ELR (cell line): ENCODE measurements around the gene PPP2R1B.
"Not testable (repeated sequence)": the region's sequence is repeated elsewhere in the genome, so short reads cannot be mapped to it uniquely, and the experiment has no call there.

Source experiments
- DNase-seq: peaks from one replicate; pipeline ENCODE4 v3.0.0-alpha.2; 2015; ENCODE audit warnings: low read depth

The PPP2R1B gene

GRCh38 chr11:111726301-111726713 is 39.9 kb downstream of the PPP2R1B start:
- no peak for DNase-seq

GRCh38 chr11:111725621-111726020 is 40.6 kb downstream of the PPP2R1B start:
- no peak for DNase-seq

GRCh38 chr11:111724615-111725129 is 41.5 kb downstream of the PPP2R1B start:
- no peak for DNase-seq

- no peak for DNase-seq
Observed at GRCh38 chr11:111723595-111723994, 42.6 kb downstream of the PPP2R1B start.

- DNase-seq = no peak
Observed at GRCh38 chr11:111722501-111722900, 43.7 kb downstream of the PPP2R1B start.

GRCh38 chr11:111720801-111721494 is 45.2 kb downstream of the PPP2R1B start:
- no peak for DNase-seq

- DNase-seq = peak; percentile 57
Observed at GRCh38 chr11:111719379-111719778, 46.8 kb downstream of the PPP2R1B start.

- DNase-seq = no peak
Observed at GRCh38 chr11:111718859-111719258, 47.3 kb downstream of the PPP2R1B start.

GRCh38 chr11:111718436-111718835 is 47.8 kb downstream of the PPP2R1B start:
- peak; percentile 73 for DNase-seq

GRCh38 chr11:111717660-111718059 is 48.5 kb downstream of the PPP2R1B start:
- not testable (repeated sequence) for DNase-seq

GRCh38 chr11:111715142-111715816 is 50.9 kb downstream of the PPP2R1B start:
- DNase-seq = no peak

GRCh38 chr11:111714522-111714921 is 51.7 kb downstream of the PPP2R1B start:
- no peak for DNase-seq

- DNase-seq = no peak
Observed at GRCh38 chr11:111707691-111708067, 58.5 kb downstream of the PPP2R1B start.

- peak; percentile 53 for DNase-seq
Observed at GRCh38 chr11:111707039-111707690, 59.0 kb downstream of the PPP2R1B start.

- no peak for DNase-seq
Observed at GRCh38 chr11:111703576-111703975, 62.6 kb downstream of the PPP2R1B start.

- DNase-seq = no peak
Observed at GRCh38 chr11:111702623-111703022, 63.6 kb downstream of the PPP2R1B start.

GRCh38 chr11:111700162-111700561 is 66.0 kb downstream of the PPP2R1B start:
- no peak for DNase-seq

GRCh38 chr11:111699579-111700156 is 66.5 kb downstream of the PPP2R1B start:
- no peak for DNase-seq

GRCh38 chr11:111698852-111699559 is 67.2 kb downstream of the PPP2R1B start:
- DNase-seq = peak; percentile 36

GRCh38 chr11:111697933-111698371 is 68.2 kb downstream of the PPP2R1B start:
- DNase-seq = no peak

GRCh38 chr11:111696556-111696955 is 69.6 kb downstream of the PPP2R1B start:
- DNase-seq = peak; percentile 40

- no peak for DNase-seq
Observed at GRCh38 chr11:111694851-111695250, 71.3 kb downstream of the PPP2R1B start.
